Astrocyte (in vitro differentiated cells and primary cell): ENCODE results near the gene PCGF3. TPM values are rescaled to one million over a fixed set of nuclear protein-coding genes. Genes with fewer than 3 reads are reported as not detected.
"Not testable (repeated sequence)": the region's sequence is repeated elsewhere in the genome, so short reads cannot be mapped to it uniquely, and the experiment has no call there.

Experiments used
- DNase-seq: peaks from one replicate; pipeline ENCODE4 v3.0.0-alpha.2; 2010; ENCODE audit warnings: low read depth
- FAIRE-seq: peaks from 2 replicates; lab custom pipeline; 2011; peaks lifted over from hg19 to GRCh38; lab: Jason Lieb, UNC
- H2AFZ ChIP-seq: 2 replicates; pipeline ENCODE4 v1.6.0; 2012; ENCODE audit warnings: low read depth, low read length, inconsistent platforms
- H3K27ac ChIP-seq: 2 replicates; pipeline ENCODE4 v1.5.1; 2011; ENCODE audit warnings: low read depth, low read length, inconsistent platforms
- H3K27me3 ChIP-seq: 2 replicates; pipeline ENCODE4 v1.6.0; 2011; ENCODE audit warnings: low read length, inconsistent platforms; ENCODE audit not compliant: insufficient read depth
- H3K36me3 ChIP-seq: 2 replicates; pipeline ENCODE4 v1.5.1; 2011; ENCODE audit warnings: low read length, inconsistent platforms; ENCODE audit not compliant: insufficient read depth
- H3K4me1 ChIP-seq: 2 replicates; pipeline ENCODE4 v1.5.1; 2011; ENCODE audit warnings: low read length, inconsistent platforms; ENCODE audit not compliant: insufficient read depth
- H3K4me2 ChIP-seq: 2 replicates; pipeline ENCODE4 v1.6.0; 2012; ENCODE audit warnings: low read length, inconsistent platforms
- H3K4me3 ChIP-seq: 2 replicates; pipeline ENCODE4 v1.5.1; 2011; ENCODE audit warnings: low read depth, mild to moderate bottlenecking, low read length, inconsistent platforms; ENCODE audit not compliant: insufficient read depth
- H3K79me2 ChIP-seq: 2 replicates; pipeline ENCODE4 v1.6.0; 2012; ENCODE audit warnings: mild to moderate bottlenecking, low read length, inconsistent platforms; ENCODE audit not compliant: insufficient read depth
- H3K9ac ChIP-seq: 2 replicates; pipeline ENCODE4 v1.6.0; 2012; ENCODE audit warnings: mild to moderate bottlenecking, low read length, inconsistent platforms
- H3K9me3 ChIP-seq: 2 replicates; pipeline ENCODE4 v1.5.1; 2012; ENCODE audit warnings: low read depth, mild to moderate bottlenecking, low read length, inconsistent platforms; ENCODE audit not compliant: insufficient read depth
- H4K20me1 ChIP-seq: 2 replicates; pipeline ENCODE4 v1.6.0; 2012; ENCODE audit warnings: low read length, inconsistent platforms; ENCODE audit not compliant: insufficient read depth
- H3K27ac Mint-ChIP-seq: one replicate; pipeline ENCODE4 v1.8.0; 2021; ENCODE audit warnings: mild to moderate bottlenecking, mixed read lengths; ENCODE audit not compliant: unreplicated experiment
- H3K27me3 Mint-ChIP-seq: one replicate; pipeline ENCODE4 v1.8.0; 2021; ENCODE audit warnings: low read depth, mixed read lengths; ENCODE audit not compliant: unreplicated experiment
- H3K36me3 Mint-ChIP-seq: one replicate; pipeline ENCODE4 v1.8.0; 2021; ENCODE audit warnings: low read depth, mixed read lengths; ENCODE audit not compliant: unreplicated experiment
- H3K4me1 Mint-ChIP-seq: one replicate; pipeline ENCODE4 v1.8.0; 2021; ENCODE audit warnings: low read depth, mixed read lengths; ENCODE audit not compliant: unreplicated experiment
- H3K4me3 Mint-ChIP-seq: one replicate; pipeline ENCODE4 v1.8.0; 2021; ENCODE audit warnings: mild to moderate bottlenecking, moderate library complexity, mixed read lengths; ENCODE audit not compliant: unreplicated experiment
- H3K9me3 Mint-ChIP-seq: one replicate; pipeline ENCODE4 v1.8.0; 2021; ENCODE audit warnings: mild to moderate bottlenecking, mixed read lengths; ENCODE audit not compliant: unreplicated experiment
- EZH2 ChIP-seq: IDR thresholded peaks from 2 replicates; pipeline ENCODE4 v1.6.1; 2012; ENCODE audit warnings: mild to moderate bottlenecking, low read length, inconsistent platforms; ENCODE audit not compliant: insufficient read depth
- total RNA-seq: library from RNA; stranded (reverse); gene quantifications from 2 replicates; pipeline ENCODE4 v1.2.1, GENCODE V29; 2021
- TF ChIP-seq, protein P1 (sequence below): IDR thresholded peaks from 2 replicates; pipeline ENCODE4 v1.5.1; 2011; ENCODE audit warnings: low read depth, mild to moderate bottlenecking, inconsistent platforms, low read length, moderate library complexity; ENCODE audit not compliant: insufficient read depth

Gene PCGF3
- total RNA-seq, 1 donor from 2014 or later = 65.7 TPM

DNA sequence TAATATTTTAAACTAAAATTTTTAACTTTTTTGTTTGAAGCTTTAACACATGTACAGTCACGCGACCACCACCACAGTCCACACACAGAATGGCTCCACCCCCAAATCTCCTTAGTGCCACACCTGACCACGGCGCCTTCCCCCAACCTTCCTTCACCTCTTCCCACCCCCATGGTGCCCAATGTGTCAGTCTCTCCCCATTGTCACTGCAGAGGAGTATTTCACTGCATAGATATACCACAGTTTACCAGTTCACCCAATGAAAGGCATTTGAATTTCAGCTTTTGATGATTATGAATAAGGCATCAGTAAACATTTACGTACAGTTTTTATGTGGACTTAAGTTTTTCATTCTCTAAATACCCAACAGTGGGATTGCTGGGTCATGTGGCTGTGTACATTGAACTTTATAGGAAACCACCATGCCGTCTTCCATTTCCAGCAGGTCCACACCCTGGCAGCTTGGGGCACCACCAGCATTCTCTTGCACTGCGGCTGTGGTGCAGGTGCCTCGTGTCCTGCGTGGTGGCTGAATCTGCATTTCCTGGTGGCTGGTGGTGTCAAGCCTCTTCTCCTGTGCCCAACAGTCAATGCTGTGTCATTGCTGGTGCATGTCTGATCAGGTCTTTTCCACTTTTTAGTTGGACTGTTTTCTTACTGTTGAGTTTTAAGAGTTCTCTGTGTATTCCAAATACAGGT, 71.3 kb downstream of the PCGF3 start:
- no peak for DNase-seq
- H4K20me1 ChIP-seq = peaks cover 86% of the 10 kb centered on the region
- H3K4me1 Mint-ChIP-seq = peaks cover 28% of the 10 kb centered on the region
- no peaks in the 10 kb centered on the region for H3K9me3 ChIP-seq
- TF ChIP-seq, protein P1, sequence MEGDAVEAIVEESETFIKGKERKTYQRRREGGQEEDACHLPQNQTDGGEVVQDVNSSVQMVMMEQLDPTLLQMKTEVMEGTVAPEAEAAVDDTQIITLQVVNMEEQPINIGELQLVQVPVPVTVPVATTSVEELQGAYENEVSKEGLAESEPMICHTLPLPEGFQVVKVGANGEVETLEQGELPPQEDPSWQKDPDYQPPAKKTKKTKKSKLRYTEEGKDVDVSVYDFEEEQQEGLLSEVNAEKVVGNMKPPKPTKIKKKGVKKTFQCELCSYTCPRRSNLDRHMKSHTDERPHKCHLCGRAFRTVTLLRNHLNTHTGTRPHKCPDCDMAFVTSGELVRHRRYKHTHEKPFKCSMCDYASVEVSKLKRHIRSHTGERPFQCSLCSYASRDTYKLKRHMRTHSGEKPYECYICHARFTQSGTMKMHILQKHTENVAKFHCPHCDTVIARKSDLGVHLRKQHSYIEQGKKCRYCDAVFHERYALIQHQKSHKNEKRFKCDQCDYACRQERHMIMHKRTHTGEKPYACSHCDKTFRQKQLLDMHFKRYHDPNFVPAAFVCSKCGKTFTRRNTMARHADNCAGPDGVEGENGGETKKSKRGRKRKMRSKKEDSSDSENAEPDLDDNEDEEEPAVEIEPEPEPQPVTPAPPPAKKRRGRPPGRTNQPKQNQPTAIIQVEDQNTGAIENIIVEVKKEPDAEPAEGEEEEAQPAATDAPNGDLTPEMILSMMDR = no peak
- no peak for TF ChIP-seq EZH2
- no peak overlapping the region for H3K4me3 ChIP-seq
- H3K27ac ChIP-seq = no peak overlapping the region
- peaks cover 3% of the 10 kb centered on the region for H3K9me3 Mint-ChIP-seq
- H3K9ac ChIP-seq = no peak overlapping the region
- no peaks in the 10 kb centered on the region for H3K27me3 ChIP-seq
- peaks cover 98% of the 10 kb centered on the region for H3K79me2 ChIP-seq
- no peak for FAIRE-seq
- no peak overlapping the region for H2AFZ ChIP-seq
- peaks cover 6% of the 10 kb centered on the region for H3K4me1 ChIP-seq
- H3K27ac Mint-ChIP-seq = peak overlapping the region; percentile 64
- H3K36me3 ChIP-seq = peaks cover 27% of the 10 kb centered on the region
- no peaks in the 10 kb centered on the region for H3K27me3 Mint-ChIP-seq
- no peak overlapping the region for H3K4me2 ChIP-seq
- H3K4me3 Mint-ChIP-seq = no peak overlapping the region
- H3K36me3 Mint-ChIP-seq = peaks cover 33% of the 10 kb centered on the region

DNA sequence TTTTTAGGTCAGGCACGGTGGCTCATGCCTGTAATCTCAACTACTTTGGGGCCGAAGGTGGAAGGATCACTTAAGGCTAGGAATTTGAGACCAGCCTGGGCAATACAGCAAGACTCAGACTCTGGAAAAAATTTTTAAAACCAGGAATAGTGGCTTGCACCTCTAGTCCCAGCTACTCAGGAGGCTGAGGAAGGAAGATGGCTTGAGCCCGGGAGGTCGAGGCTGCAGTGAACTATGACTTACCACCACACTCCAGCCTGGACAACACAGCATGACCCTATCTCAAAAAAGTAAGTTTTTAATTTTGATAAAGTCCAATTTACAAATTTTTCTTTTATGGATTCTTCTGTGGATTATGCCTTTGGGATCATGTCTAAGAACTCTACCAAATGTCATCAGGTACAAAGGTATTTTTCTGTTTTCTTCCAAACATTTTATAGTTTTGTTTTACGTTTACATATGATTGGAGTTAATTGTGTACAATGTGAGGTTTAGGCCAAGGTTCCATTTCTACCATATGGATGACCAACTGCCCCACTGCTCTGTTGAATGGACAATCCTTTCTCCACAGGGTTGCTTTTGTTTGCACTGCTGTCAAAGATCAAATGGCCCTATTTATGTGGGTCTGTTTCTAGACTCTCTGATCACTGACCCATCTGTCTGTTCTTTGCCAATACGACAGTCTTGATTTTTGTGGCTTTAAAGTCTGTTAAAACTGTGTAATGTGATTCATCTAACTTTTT, 72.1 kb downstream of the PCGF3 start:
- Histone ChIP-seq H3K27ac (no peak overlapping the region), H3K9me3 (no peaks in the 10 kb centered on the region), H3K4me1 (peaks cover 13% of the 10 kb centered on the region), H3K79me2 (peaks cover 90% of the 10 kb centered on the region), H3K4me3 (no peak overlapping the region), H3K27me3 (no peaks in the 10 kb centered on the region), H4K20me1 (peaks cover 78% of the 10 kb centered on the region), H3K9ac (no peak overlapping the region), H3K36me3 (peaks cover 27% of the 10 kb centered on the region), H2AFZ (no peak overlapping the region), H3K4me2 (no peak overlapping the region)
- no peaks in the 10 kb centered on the region for H3K27me3 Mint-ChIP-seq
- FAIRE-seq (no peak), DNase-seq (no peak)
- H3K4me1 Mint-ChIP-seq = peaks cover 21% of the 10 kb centered on the region
- H3K9me3 Mint-ChIP-seq = peaks cover 3% of the 10 kb centered on the region
- peaks cover 33% of the 10 kb centered on the region for H3K36me3 Mint-ChIP-seq
- TF ChIP-seq, protein P1 = no peak
- TF ChIP-seq EZH2 = no peak
- peak overlapping the region; percentile 36 for H3K27ac Mint-ChIP-seq
- H3K4me3 Mint-ChIP-seq = peak overlapping the region; percentile 40

DNA sequence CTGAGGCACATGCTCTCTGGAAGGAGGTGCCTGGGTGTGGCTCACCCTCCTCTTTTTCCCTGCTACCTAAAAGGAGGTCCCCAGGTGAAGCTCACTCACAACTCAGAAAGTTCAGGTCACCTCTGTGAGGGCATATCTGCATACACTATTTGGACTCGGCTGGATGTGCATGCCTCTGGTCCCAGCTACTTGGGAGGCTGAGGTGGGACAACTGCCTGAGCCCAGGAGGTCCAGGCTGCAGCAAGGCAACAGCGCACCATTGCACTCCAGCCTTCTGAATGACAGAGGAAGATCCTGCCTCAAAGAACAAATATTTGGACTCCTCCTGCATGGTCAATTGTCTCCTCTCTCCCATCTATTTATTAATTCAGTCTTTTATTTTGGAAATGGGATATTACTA, 73.9 kb downstream of the PCGF3 start:
- DNase-seq = no peak
- Mint-ChIP-seq H3K4me3 (peak overlapping the region; percentile 94), H3K36me3 (peaks cover 25% of the 10 kb centered on the region), H3K9me3 (peaks cover 3% of the 10 kb centered on the region), H3K4me1 (peaks cover 19% of the 10 kb centered on the region), H3K27ac (peak overlapping the region; percentile 86), H3K27me3 (peaks cover 10% of the 10 kb centered on the region)
- peaks cover 72% of the 10 kb centered on the region for H3K79me2 ChIP-seq
- H3K27ac ChIP-seq = no peak overlapping the region
- no peak overlapping the region for H3K4me3 ChIP-seq
- H3K9ac ChIP-seq = no peak overlapping the region
- H4K20me1 ChIP-seq = peaks cover 60% of the 10 kb centered on the region
- H3K27me3 ChIP-seq = peaks cover 4% of the 10 kb centered on the region
- no peaks in the 10 kb centered on the region for H3K9me3 ChIP-seq
- no peak overlapping the region for H2AFZ ChIP-seq
- peaks cover 26% of the 10 kb centered on the region for H3K36me3 ChIP-seq
- TF ChIP-seq EZH2 = no peak
- TF ChIP-seq, protein P1 = no peak
- peak overlapping the region; percentile 95 for H3K4me2 ChIP-seq
- peaks cover 13% of the 10 kb centered on the region for H3K4me1 ChIP-seq
- no peak for FAIRE-seq

DNA sequence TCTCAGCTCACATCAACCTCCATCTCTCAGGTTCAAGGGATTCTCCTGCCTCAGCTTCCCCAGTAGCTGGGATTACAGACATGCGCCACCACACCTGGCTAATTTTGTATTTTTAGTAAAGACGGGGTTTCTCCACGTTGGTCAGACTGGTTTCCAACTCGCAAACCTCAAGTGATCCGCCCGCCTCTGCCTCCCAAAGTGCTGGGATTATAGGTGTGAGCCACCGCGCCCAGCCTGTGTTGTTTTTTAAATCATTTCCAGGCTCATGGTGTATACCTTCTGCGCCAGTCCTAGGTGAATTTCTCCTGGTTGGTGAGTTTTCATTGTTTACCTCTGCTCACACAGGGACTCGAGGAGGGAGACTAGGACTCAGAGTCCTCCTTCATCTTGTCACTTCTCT, 74.6 kb downstream of the PCGF3 start:
- Mint-ChIP-seq H3K36me3 (peaks cover 20% of the 10 kb centered on the region), H3K4me3 (peak overlapping the region; percentile 94), H3K27ac (peak overlapping the region; percentile 86), H3K4me1 (peaks cover 16% of the 10 kb centered on the region), H3K27me3 (peaks cover 17% of the 10 kb centered on the region)
- peaks cover 11% of the 10 kb centered on the region for H3K27me3 ChIP-seq
- H3K4me3 ChIP-seq = peak overlapping the region; percentile 87
- H4K20me1 ChIP-seq = peaks cover 53% of the 10 kb centered on the region
- H2AFZ ChIP-seq, DNase-seq, FAIRE-seq, H3K9me3 ChIP-seq, H3K9me3 Mint-ChIP-seq: not testable (repeated sequence)
- peaks cover 65% of the 10 kb centered on the region for H3K79me2 ChIP-seq
- H3K36me3 ChIP-seq = peaks cover 22% of the 10 kb centered on the region
- H3K4me1 ChIP-seq = peaks cover 13% of the 10 kb centered on the region
- peak overlapping the region; percentile 95 for H3K4me2 ChIP-seq
- peak overlapping the region; percentile 95 for H3K27ac ChIP-seq
- H3K9ac ChIP-seq = peak overlapping the region; percentile 99
